H1 (cell line): Measurements from ENCODE around the gene QSOX1. TPM values are rescaled to one million over a fixed set of nuclear protein-coding genes. Genes with fewer than 3 reads are reported as not detected.
A peak's percentile ranks its signal among the peaks of the same experiment; 100 is the strongest.

Source experiments
- ASH2L ChIP-seq: fragments of 200-600, 300-600 bp; sonication (generic); IDR thresholded peaks from one replicate; pipeline ENCODE4 v1.7.1; 2017; ENCODE audit warnings: low read length
- BACH1 ChIP-seq: IDR thresholded peaks from 2 replicates; pipeline ENCODE4 v1.6.1; 2012; ENCODE audit warnings: low read length, improper control_type of control experiment
- CBX5 ChIP-seq: fragments of 300-800, 300-1000 bp; sonication (generic); IDR thresholded peaks from 2 replicates; pipeline ENCODE4 v1.7.1; 2016; ENCODE audit warnings: antibody characterized with exemption, low read length, low read depth
- CBX8 ChIP-seq: fragments of 300-800, 300-1000 bp; sonication (generic); IDR thresholded peaks from 2 replicates; pipeline ENCODE4 v1.7.1; 2016; ENCODE audit warnings: low read depth, low read length, borderline replicate concordance
- CREB1 ChIP-seq: IDR thresholded peaks from 2 replicates; pipeline ENCODE4 v1.6.1; 2012; ENCODE audit warnings: inconsistent platforms
- E2F6 ChIP-seq: IDR thresholded peaks from 2 replicates; pipeline ENCODE4 v1.6.1; 2012; ENCODE audit warnings: inconsistent platforms
- FOSL1 ChIP-seq: IDR thresholded peaks from 2 replicates; pipeline ENCODE4 v1.6.1; 2011; ENCODE audit warnings: mild to moderate bottlenecking, low read depth, low read length, moderate library complexity; ENCODE audit not compliant: insufficient read depth
- GTF2F1 ChIP-seq: IDR thresholded peaks from 2 replicates; pipeline ENCODE4 v1.6.1; 2012; ENCODE audit warnings: low read depth, low read length, improper control_type of control experiment, borderline replicate concordance
- HDAC2 ChIP-seq, 2 experiments: fragments of 300-600 bp in 1 of 2; sonication (generic) in 1 of 2; IDR thresholded peaks; 2 replicates each; pipeline ENCODE4 v1.6.1; 2011 to 2012; ENCODE audit warnings: low read depth in 2 of 2, low read length in 2 of 2, mild to moderate bottlenecking in 2 of 2, moderate library complexity in 2 of 2, borderline replicate concordance in 1 of 2, inconsistent platforms in 1 of 2
- JUN ChIP-seq: IDR thresholded peaks from 2 replicates; pipeline ENCODE4 v1.6.1; 2011; ENCODE audit warnings: low read depth, mild to moderate bottlenecking, improper control_type of control experiment, low read length
- JUND ChIP-seq: IDR thresholded peaks from 2 replicates; pipeline ENCODE4 v1.6.1; 2011; ENCODE audit warnings: mild to moderate bottlenecking, improper control_type of control experiment, low read length
- KDM4A ChIP-seq: IDR thresholded peaks from one replicate; pipeline ENCODE4 v1.7.1; 2012; ENCODE audit warnings: low read depth, mild to moderate bottlenecking, moderate library complexity, low read length, inconsistent platforms; ENCODE audit not compliant: severe bottlenecking
- KDM5A ChIP-seq: fragments of 200-600 bp; IDR thresholded peaks from 2 replicates; pipeline ENCODE4 v1.7.1; 2012; ENCODE audit warnings: mild to moderate bottlenecking, low read length, inconsistent platforms, mixed read lengths
- NANOG ChIP-seq: IDR thresholded peaks from 2 replicates; pipeline ENCODE4 v1.6.1; 2011; ENCODE audit warnings: low read length, low read depth, mild to moderate bottlenecking, inconsistent platforms; ENCODE audit not compliant: insufficient read depth, poor library complexity, severe bottlenecking
- RAD21 ChIP-seq, 2 experiments: IDR thresholded peaks in 1 of 2; conservative IDR thresholded peaks in 1 of 2; 2 replicates each; pipeline ENCODE4 v1.6.1; 2011; ENCODE audit warnings: low read depth in 2 of 2, low read length in 2 of 2, improper control_type of control experiment in 1 of 2, inconsistent platforms in 1 of 2, mild to moderate bottlenecking in 1 of 2, moderate library complexity in 1 of 2
- RFX5 ChIP-seq: IDR thresholded peaks from 2 replicates; pipeline ENCODE4 v1.6.1; 2011; ENCODE audit warnings: low read depth, low read length, improper control_type of control experiment, borderline replicate concordance
- RNF2 ChIP-seq: fragments of 200-900, 300-1000 bp; sonication (generic); IDR thresholded peaks from 2 replicates; pipeline ENCODE4 v1.7.1; 2016; ENCODE audit warnings: borderline replicate concordance, low read depth, mild to moderate bottlenecking, antibody characterized with exemption, low read length; ENCODE audit not compliant: poor library complexity, severe bottlenecking; ENCODE audit errors: missing control alignments
- SRF ChIP-seq: IDR thresholded peaks from 2 replicates; pipeline ENCODE4 v1.6.1; 2011; ENCODE audit warnings: mild to moderate bottlenecking, low read depth, low read length, moderate library complexity
- TAF1 ChIP-seq: IDR thresholded peaks from 2 replicates; pipeline ENCODE4 v1.6.1; 2011; ENCODE audit warnings: mild to moderate bottlenecking, low read depth, low read length
- TBP ChIP-seq: IDR thresholded peaks from 2 replicates; pipeline ENCODE4 v1.6.1; 2011; ENCODE audit warnings: low read depth, low read length, improper control_type of control experiment
- TCF12 ChIP-seq: IDR thresholded peaks from 2 replicates; pipeline ENCODE4 v1.6.1; 2011; ENCODE audit warnings: low read depth, mild to moderate bottlenecking, low read length
- YY1 ChIP-seq: IDR thresholded peaks from 2 replicates; pipeline ENCODE4 v1.6.1; 2011; ENCODE audit warnings: low read depth, mild to moderate bottlenecking, low read length
- ZNF274 ChIP-seq: IDR thresholded peaks from 2 replicates; pipeline ENCODE4 v1.7.0; 2012; ENCODE audit warnings: low read length, borderline replicate concordance; ENCODE audit errors: extremely low read depth
- polyA plus RNA-seq, 7 experiments: library from polyadenylated mRNA; depleted of rRNA in 3 of 7; stranded (reverse) in 5 of 7; unstranded in 2 of 7; fragments of >200 nt in 5 of 7; fragments of 200-250 nt in 2 of 7; gene quantifications; 1 replicate in 5 of 7; 2 replicates in 1 of 7; 4 replicates in 1 of 7; pipeline versions ENCODE4 v1.2.1 to v1.2.3, GENCODE V29; 2011 to 2013; ENCODE audit warnings: missing spikeins in 2 of 7, mixed read lengths in 2 of 7
- total RNA-seq: library from RNA; stranded (reverse); fragmentation: NEBNext Ultra II Directional; extraction: Animal tissue kit (Norgen Biotek cat#: 25700); gene quantifications from 2 replicates; pipeline ENCODE4 v1.2.1, GENCODE V29; 2021

The QSOX1 gene
- total and polyA plus RNA-seq, 2 of the 8 experiments (the other 6 are each of a cell fraction or from before 2014, with no cell fraction given), result 97.7 to 123 TPM

DNA sequence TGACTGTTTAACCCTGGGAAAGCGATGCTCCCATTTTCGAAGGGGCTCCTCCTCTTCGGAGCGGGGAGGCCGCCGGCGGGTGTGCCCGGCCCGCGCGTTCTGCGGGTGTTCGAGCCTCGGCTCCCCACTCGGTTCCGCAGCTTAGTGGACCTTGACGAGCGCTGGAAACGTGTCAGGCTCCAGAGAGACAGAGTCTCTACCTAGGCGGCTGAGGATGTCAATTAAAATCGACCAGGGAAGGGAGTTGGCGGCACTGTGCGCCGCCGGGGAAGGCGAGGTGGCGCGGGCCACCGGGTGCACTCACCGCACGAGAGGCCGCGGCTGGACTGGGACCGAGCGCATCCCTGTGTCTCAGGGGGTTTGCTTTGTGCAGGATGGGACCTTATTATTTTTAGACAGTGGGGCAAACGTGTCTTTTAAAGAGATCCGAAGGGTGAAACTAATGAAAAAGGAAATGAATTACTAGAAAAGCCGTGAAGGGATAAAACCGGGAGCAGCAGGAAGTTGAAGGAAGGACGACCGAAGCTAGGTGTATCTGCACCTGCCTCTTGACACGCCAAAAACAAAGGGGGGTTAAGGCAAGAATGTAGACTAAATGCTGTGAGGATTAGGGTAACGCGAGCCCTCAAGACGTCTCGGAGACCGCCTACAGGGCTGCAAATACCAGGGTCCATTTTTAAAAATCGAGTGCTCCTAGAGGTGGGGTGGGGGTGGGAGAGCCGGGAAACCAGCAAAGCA is 81.0 kb downstream of the QSOX1 start (continued):
- TF ChIP-seq E2F6 (no peak), RAD21 (IDR thresholded peaks at IDR 0.05 in 1 of 2, conservative IDR thresholded peaks at IDR 0.05 in 1 of 2; ENCODE audit: low read depth in 2 of 2, low read length in 2 of 2) (no peak), ASH2L (peak; percentile 19), JUND (no peak), YY1 (no peak), TCF12 (peak; percentile 62; the same call in 1 of the 2 replicates), TBP (no peak; the same call in 1 of the 2 replicates), KDM5A (no peak), CBX8 (no peak), GTF2F1 (no peak), SRF (no peak), ZNF274 (no peak), RFX5 (no peak), NANOG (no peak), KDM4A (peak; percentile 15), TAF1 (0 out of 2 replicates have a peak, but pooled peaks have one; percentile 25), JUN (no peak), FOSL1 (no peak), CREB1 (no peak), CBX5 (no peak), HDAC2 (IDR thresholded peaks at IDR 0.05; ENCODE audit: borderline replicate concordance in 1 of 2, low read depth in 2 of 2, low read length in 2 of 2) (0 out of 4 replicates have a peak, but pooled peaks of 1 of the 2 experiments have one; percentile 12), BACH1 (no peak), RNF2 (peak; percentile 62)
